SK-N-SH (cell line): Measurements from ENCODE around the gene CFTR. TPM values are rescaled to one million over a fixed set of nuclear protein-coding genes. Genes with fewer than 3 reads are reported as not detected.
A peak's percentile ranks its signal among the peaks of the same experiment; 100 is the strongest.

Experiments
- CTCF ChIA-PET: fragments of 300-600, 350-600 bp; formaldehyde crosslinking; extraction: SDS; loops from one replicate; lab custom pipeline; 2021; lab: Yijun Ruan, JAX
- POLR2A ChIA-PET: fragments of 350-600 bp; sonication (Branson Sonifier 250); formaldehyde crosslinking; extraction: SDS; loops from one replicate; lab custom pipeline; 2020; ENCODE audit warnings: antibody characterized with exemption, inconsistent platforms; lab: Yijun Ruan, JAX
- DNase-seq: peaks from one replicate; pipeline ENCODE4 v3.0.0; 2012
- H2AFZ ChIP-seq: fragments of 200-600 bp; sonication (generic); 2 replicates; pipeline ENCODE4 v1.8.1; 2016; ENCODE audit warnings: antibody characterized with exemption, mild to moderate bottlenecking, low read depth
- H3F3A ChIP-seq: fragments of 200-600 bp; sonication (generic); replicated peaks from 2 replicates; pipeline ENCODE3; 2016; ENCODE audit warnings: antibody characterized with exemption, mild to moderate bottlenecking; ENCODE audit not compliant: insufficient read depth
- H3K27ac ChIP-seq, 2 experiments: fragments of 200-500 bp in 1 of 2; fragments of 200-600 bp in 1 of 2; sonication (Bioruptor generic) in 1 of 2; sonication (generic), shearing (Covaris generic) in 1 of 2; 2 replicates each; pipeline versions ENCODE4 v1.5.1 to v1.6.1; 2014 to 2016; ENCODE audit warnings: low read depth in 2 of 2, inconsistent platforms in 1 of 2, low read length in 1 of 2, mild to moderate bottlenecking in 1 of 2, mixed read lengths in 1 of 2
- H3K27me3 ChIP-seq: fragments of 200-600 bp; sonication (generic), shearing (Covaris generic); 2 replicates; pipeline ENCODE4 v1.6.1; 2016; ENCODE audit warnings: mixed run types; ENCODE audit not compliant: insufficient read depth
- H3K36me3 ChIP-seq, 2 experiments: fragments of 200-500 bp in 1 of 2; fragments of 200-600 bp in 1 of 2; sonication (Bioruptor generic) in 1 of 2; sonication (generic) in 1 of 2; replicated peaks in 1 of 2; 2 replicates each; pipeline versions ENCODE3 to v1.5.1; 2014 to 2016; ENCODE audit warnings: low read length in 1 of 2, mild to moderate bottlenecking in 1 of 2; ENCODE audit not compliant: insufficient read depth in 2 of 2, control insufficient read depth in 1 of 2
- H3K4me1 ChIP-seq, 2 experiments: fragments of 200-500 bp in 1 of 2; fragments of 200-600 bp in 1 of 2; sonication (Bioruptor generic) in 1 of 2; sonication (generic), shearing (Covaris generic) in 1 of 2; 2 replicates each; pipeline versions ENCODE4 v1.5.1 to v1.6.1; 2014 to 2016; ENCODE audit warnings: low read depth in 1 of 2, low read length in 1 of 2, mixed run types in 1 of 2; ENCODE audit not compliant: insufficient read depth in 2 of 2, control insufficient read depth in 1 of 2
- H3K4me2 ChIP-seq: fragments of 200-600 bp; sonication (generic), shearing (Covaris generic); 2 replicates; pipeline ENCODE4 v1.6.1; 2017; ENCODE audit warnings: mixed run types
- H3K4me3 ChIP-seq, 2 experiments: fragments of 200-500 bp in 1 of 2; fragments of 200-600 bp in 1 of 2; sonication (Bioruptor generic) in 1 of 2; sonication (generic), shearing (Covaris generic) in 1 of 2; 2 replicates each; pipeline versions ENCODE4 v1.5.1 to v1.8.1; 2014 to 2016; ENCODE audit warnings: low read depth in 2 of 2, inconsistent platforms in 1 of 2, low read length in 1 of 2, mild to moderate bottlenecking in 1 of 2, mixed read lengths in 1 of 2, moderate library complexity in 1 of 2
- H3K79me2 ChIP-seq: fragments of 200-600 bp; sonication (generic); 2 replicates; pipeline ENCODE4 v1.8.1; 2017; ENCODE audit warnings: mild to moderate bottlenecking; ENCODE audit not compliant: insufficient read depth
- H3K9ac ChIP-seq: fragments of 200-600 bp; sonication (generic); 2 replicates; pipeline ENCODE4 v1.6.1; 2017; ENCODE audit warnings: mixed run types
- H3K9me2 ChIP-seq: fragments of 200-600 bp; sonication (generic); 2 replicates; pipeline ENCODE4 v1.6.1; 2017; ENCODE audit warnings: mixed run types
- H3K9me3 ChIP-seq: fragments of 200-600 bp; sonication (generic); 2 replicates; pipeline ENCODE4 v1.6.1; 2017; ENCODE audit warnings: mixed run types, mild to moderate bottlenecking, moderate library complexity
- H4K20me1 ChIP-seq: fragments of 200-600 bp; sonication (generic); 2 replicates; pipeline ENCODE4 v1.6.1; 2017; ENCODE audit warnings: mild to moderate bottlenecking, mixed run types; ENCODE audit not compliant: insufficient read depth
- CTCF ChIP-seq: fragments of 200-600 bp; sonication (generic); IDR thresholded peaks from 2 replicates; pipeline ENCODE4 v1.6.1; 2017; ENCODE audit warnings: antibody characterized with exemption, mild to moderate bottlenecking, moderate library complexity
- JUND ChIP-seq: IDR thresholded peaks from 2 replicates; pipeline ENCODE4 v1.4.0; 2012
- MEF2A ChIP-seq: IDR thresholded peaks from 2 replicates; pipeline ENCODE4 v1.4.0; 2012; ENCODE audit warnings: low read depth, borderline replicate concordance
- NRF1 ChIP-seq: IDR thresholded peaks from 2 replicates; pipeline ENCODE4 v1.6.1; 2012; ENCODE audit warnings: low read depth, mild to moderate bottlenecking, low read length
- PBX3 ChIP-seq: IDR thresholded peaks from 2 replicates; pipeline ENCODE4; 2012
- POLR2AphosphoS5 ChIP-seq: IDR thresholded peaks from 2 replicates; pipeline ENCODE4 v1.6.1; 2012; ENCODE audit warnings: low read depth, low read length
- RAD21 ChIP-seq: IDR thresholded peaks from 2 replicates; pipeline ENCODE4 v1.6.1; 2012; ENCODE audit warnings: mild to moderate bottlenecking, low read length
- REST ChIP-seq: IDR thresholded peaks from 2 replicates; pipeline ENCODE4 v1.6.1; 2012; ENCODE audit warnings: mild to moderate bottlenecking, low read depth, low read length, moderate library complexity
- RXRA ChIP-seq: IDR thresholded peaks from 2 replicates; pipeline ENCODE4 v1.4.0; 2012; ENCODE audit warnings: low read depth, mild to moderate bottlenecking, borderline replicate concordance
- SMC3 ChIP-seq: IDR thresholded peaks from 2 replicates; pipeline ENCODE4 v1.6.1; 2012; ENCODE audit warnings: low read depth, low read length, improper control_type of control experiment
- TCF12 ChIP-seq: IDR thresholded peaks from 2 replicates; pipeline ENCODE4 v1.4.0; 2012
- USF2 ChIP-seq: fragments of 150-350 bp; IDR thresholded peaks from 2 replicates; pipeline ENCODE4 v1.6.1; 2017; ENCODE audit warnings: antibody characterized with exemption, low read length, low read depth, borderline replicate concordance
- WGBS: methylation state at CpG from one replicate; pipeline ENCODE4 v1.1.6; 2017; ENCODE audit warnings: low lambda C conversion rate; 5-methylcytosine and 5-hydroxymethylcytosine counted together
- polyA plus RNA-seq, 3 experiments: library from polyadenylated mRNA; depleted of rRNA; stranded (reverse); fragments of >200 nt; gene quantifications; 2 replicates each; pipeline ENCODE4 v1.2.3, GENCODE V29; 2012

Gene CFTR
- polyA plus RNA-seq, 1 of the 3 experiments (the other 2 are of a cell fraction) = not detected

- no peak for TF ChIP-seq REST
- TF ChIP-seq MEF2A = no peak
- TF ChIP-seq RXRA = no peak
Measured at GRCh38 chr7:117446220-117446815, 33.5 kb upstream of the CFTR start (continued).

- CTCF ChIA-PET = interaction anchor here (1.0 to 1.1 kb wide), 2 partner anchors 9 to 10 kb away, joined by 3 to 7 read pairs; no protein-coding TSS in a partner anchor
- no peak overlapping the region for H3K9ac ChIP-seq
- H3F3A ChIP-seq = no peaks in the 10 kb centered on the region
- H4K20me1 ChIP-seq = no peaks in the 10 kb centered on the region
- no peaks in the 10 kb centered on the region for H3K79me2 ChIP-seq
- H3K4me1 ChIP-seq = no peaks in the 10 kb centered on the region
- POLR2A ChIA-PET = no interaction called here
- H3K27me3 ChIP-seq = no peaks in the 10 kb centered on the region
- H3K27ac ChIP-seq = no peak overlapping the region
- H3K36me3 ChIP-seq = no peaks in the 10 kb centered on the region
- no peak overlapping the region for H2AFZ ChIP-seq
- WGBS = 0% methylated on average over 2 of the region's 2 CpGs
- no peak overlapping the region for H3K4me2 ChIP-seq
- 0 out of 2 replicates have a peak, but pooled peaks cover 6% of the 10 kb centered on the region for H3K9me2 ChIP-seq
- TF ChIP-seq POLR2AphosphoS5 = no peak
- TF ChIP-seq PBX3 = no peak
- no peak for TF ChIP-seq USF2
- TF ChIP-seq TCF12 = no peak
- no peak overlapping the region for H3K4me3 ChIP-seq
- no peaks in the 10 kb centered on the region for H3K9me3 ChIP-seq
- DNase-seq = no peak
Measured at GRCh38 chr7:117448655-117449054, 31.2 kb upstream of the CFTR start.

- POLR2A ChIA-PET = no interaction called here
- WGBS = 15% methylated on average over 3 of the region's 3 CpGs
Measured at GRCh38 chr7:117458977-117459583, 20.7 kb upstream of the CFTR start.

More at GRCh38 chr7:117458977-117459583, 20.7 kb upstream of the CFTR start:
- Histone ChIP-seq H3K36me3 (no peaks in the 10 kb centered on the region), H3K79me2 (no peaks in the 10 kb centered on the region), H3K4me3 (peak overlapping the region in 1 of 2 experiments; percentile 9; a peak in 1 of 4 replicates), H3K9ac (no peak overlapping the region; the same call in 1 of the 2 replicates), H4K20me1 (no peaks in the 10 kb centered on the region), H3F3A (peaks cover 6% of the 10 kb centered on the region), H3K9me2 (no peaks in the 10 kb centered on the region), H3K27me3 (no peaks in the 10 kb centered on the region), H3K27ac (no peak overlapping the region), H3K9me3 (no peaks in the 10 kb centered on the region), H3K4me1 (no peaks in the 10 kb centered on the region), H3K4me2 (no peak overlapping the region), H2AFZ (no peak overlapping the region)
- peak; percentile 21 for DNase-seq
- TF ChIP-seq JUND (no peak), NRF1 (no peak), SMC3 (peak; percentile 32; the same call in 1 of the 2 replicates), CTCF (peak; percentile 90), RAD21 (peak; percentile 59)
- CTCF ChIA-PET = interaction anchor here (0.6 to 2.2 kb wide), 43 partner anchors 9 to 934 kb away, joined by 3 to 11 read pairs (median 3); no protein-coding TSS in a partner anchor
